ENCODE data around the gene HGF. TPM values are rescaled to one million over a fixed set of nuclear protein-coding genes. Genes with fewer than 3 reads are reported as not detected.

HGF gene
- total and polyA plus RNA-seq, 2 of the 8 experiments (the other 6 are each of a cell fraction or from before 2014, with no cell fraction given) = 0.05 to 0.60 TPM

DNA sequence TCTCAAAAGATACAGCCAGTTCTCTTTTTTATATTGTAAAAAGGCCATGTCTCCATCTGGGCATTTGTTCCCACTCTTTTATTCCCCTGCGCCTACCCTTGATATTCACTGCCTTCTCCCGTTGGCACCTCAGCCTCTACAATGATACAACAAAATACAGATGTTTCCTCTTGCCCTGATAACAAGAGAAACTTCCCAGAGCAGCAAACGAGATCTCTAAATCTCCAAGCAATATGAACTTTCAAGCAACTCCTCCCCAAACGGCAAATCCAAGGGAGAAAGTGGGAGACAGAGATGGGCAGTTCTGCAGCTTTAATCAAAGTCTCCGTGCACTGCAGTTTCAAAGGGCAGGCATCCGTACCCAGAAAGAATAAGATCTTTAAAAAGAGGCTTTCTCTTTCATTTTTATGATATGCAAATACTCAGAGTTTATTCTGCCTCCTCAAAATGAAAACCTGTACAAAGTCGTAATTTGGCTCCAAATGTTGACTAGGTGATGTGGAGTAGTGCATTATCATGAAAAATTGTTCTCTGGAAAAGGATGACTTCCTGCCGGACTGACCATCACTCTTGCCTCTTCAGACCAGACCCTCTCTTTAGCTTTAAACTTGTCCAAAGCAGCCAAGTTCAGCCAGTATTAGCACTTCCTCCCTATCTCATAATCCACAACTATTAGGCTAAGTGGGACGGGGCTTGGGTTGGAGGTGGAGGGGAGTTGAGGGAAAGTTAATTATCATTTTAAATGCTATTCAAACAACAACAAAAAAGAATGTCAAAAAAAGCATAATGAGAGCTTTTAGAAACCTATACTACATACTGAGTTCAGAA is 682 bp downstream of the HGF start:
- Histone ChIP-seq H3K4me1 (replicated peaks in 1 of 4; ENCODE audit: control insufficient read depth in 3 of 4, insufficient read depth in 4 of 4, low read length in 3 of 4) (peaks cover 0 to 11% (median 7%) of the 10 kb centered on the region in 4 experiments; a peak in 5 of 7 replicates), H4K5ac (ENCODE audit: insufficient read length, low read depth, low read length) (no peak overlapping the region), H4K8ac (ENCODE audit: extremely low read depth, insufficient read depth, low read length) (no peak overlapping the region), H2AFZ (ENCODE audit: low read length) (no peak overlapping the region), H3K4me3 (ENCODE audit: extremely low read depth in 1 of 4, insufficient read depth in 2 of 4, low read depth in 3 of 4, low read length in 4 of 4) (0 out of 8 replicates have a peak overlapping the region, but pooled peaks of 1 of the 4 experiments have one; percentile 1), H2BK20ac (ENCODE audit: low read length) (no peak overlapping the region), H3K9ac (replicated peaks in 1 of 4; ENCODE audit: extremely low read depth in 1 of 4, low read depth in 3 of 4, low read length in 3 of 4) (no peak overlapping the region), H2BK120ac (replicated peaks; ENCODE audit: low read depth, low read length) (no peak overlapping the region), H3K27ac (ENCODE audit: low read depth, low read length) (no peak overlapping the region), H4K91ac (replicated peaks; ENCODE audit: insufficient read length, low read length) (no peak overlapping the region), H2BK15ac (ENCODE audit: low read length) (no peak overlapping the region), H3K9me3 (ENCODE audit: insufficient read depth in 2 of 2, low read depth in 1 of 2, low read length in 1 of 2) (no peaks in the 10 kb centered on the region), H3K79me2 (ENCODE audit: control insufficient read depth in 1 of 2, insufficient read depth in 2 of 2, low read length in 2 of 2) (no peaks in the 10 kb centered on the region), H2BK5ac (ENCODE audit: low read depth, low read length) (no peak overlapping the region), H2BK12ac (ENCODE audit: low read depth, low read length) (no peak overlapping the region), H3K36me3 (ENCODE audit: control insufficient read depth in 2 of 4, insufficient read depth in 4 of 4, low read length in 3 of 4) (no peaks in the 10 kb centered on the region), H3K4ac (replicated peaks; ENCODE audit: insufficient read length, low read depth, low read length) (no peak overlapping the region), H3K56ac (replicated peaks; ENCODE audit: insufficient read length, low read depth, low read length) (no peak overlapping the region), H2AK5ac (ENCODE audit: low read depth, low read length) (no peak overlapping the region), H3K23ac (ENCODE audit: insufficient read length) (no peak overlapping the region), H3K4me2 (ENCODE audit: insufficient read depth in 1 of 2, low read depth in 2 of 2, low read length in 2 of 2) (peak overlapping the region in 1 of 2 experiments; percentile 60; a peak in 2 of 4 replicates), H3K14ac (ENCODE audit: insufficient read length) (no peak overlapping the region), H4K20me1 (replicated peaks in 1 of 2; ENCODE audit: control insufficient read depth in 1 of 2, insufficient read depth in 2 of 2, low read length in 2 of 2) (no peaks in the 10 kb centered on the region), H3K79me1 (ENCODE audit: low read depth, low read length) (no peaks in the 10 kb centered on the region), H3K18ac (ENCODE audit: extremely low read depth, low read length) (no peak overlapping the region; the same call in 1 of the 2 replicates), H3K23me2 (ENCODE audit: low read depth, low read length) (no peaks in the 10 kb centered on the region), H3K27me3 (replicated peaks in 1 of 4; ENCODE audit: control insufficient read depth in 3 of 4, extremely low read depth in 1 of 4, insufficient read depth in 3 of 4, low read length in 3 of 4) (no peaks in the 10 kb centered on the region)
- 72% methylated on average over 9 of the region's 9 CpGs; no CpG with 5 or more reads in 1 of the 2 experiments for WGBS, 2 experiments (ENCODE audit: extremely low coverage in 1 of 2, insufficient coverage in 1 of 2, insufficient read length in 1 of 2, insufficient replicate concordance in 2 of 2, low coverage in 1 of 2, low lambda C conversion rate in 2 of 2, missing lambda C conversion rate in 1 of 2)
- DNase-seq (ENCODE audit: low read depth in 1 of 2, low spot score in 2 of 2) (no peak), FAIRE-seq (no peak)
- ChIA-PET POLR2A (ENCODE audit: partially characterized antibody) (interaction anchor here (1.1 kb wide), 1 partner anchor 18 kb away, joined by 3 read pairs; no protein-coding TSS in a partner anchor), CTCF (ENCODE audit: partially characterized antibody) (interaction anchor here (0.7 to 2.7 kb wide), 4 partner anchors 20 to 187 kb away, joined by 3 to 6 read pairs (median 3); no protein-coding TSS in a partner anchor)
- TF ChIP-seq SIX5 (IDR thresholded peaks at IDR 0.05; ENCODE audit: low read depth, low read length) = no peak
- no peak for TF ChIP-seq PHF8 (conservative IDR thresholded peaks at IDR 0.05; ENCODE audit: low read depth, low read length)
- TF ChIP-seq, protein P1, sequence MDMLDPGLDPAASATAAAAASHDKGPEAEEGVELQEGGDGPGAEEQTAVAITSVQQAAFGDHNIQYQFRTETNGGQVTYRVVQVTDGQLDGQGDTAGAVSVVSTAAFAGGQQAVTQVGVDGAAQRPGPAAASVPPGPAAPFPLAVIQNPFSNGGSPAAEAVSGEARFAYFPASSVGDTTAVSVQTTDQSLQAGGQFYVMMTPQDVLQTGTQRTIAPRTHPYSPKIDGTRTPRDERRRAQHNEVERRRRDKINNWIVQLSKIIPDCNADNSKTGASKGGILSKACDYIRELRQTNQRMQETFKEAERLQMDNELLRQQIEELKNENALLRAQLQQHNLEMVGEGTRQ (IDR thresholded peaks at IDR 0.05; ENCODE audit: low read length) = no peak
- TF ChIP-seq SUZ12 (IDR thresholded peaks at IDR 0.05; ENCODE audit: low read length) = no peak
- no peak for TF ChIP-seq BACH1 (IDR thresholded peaks at IDR 0.05; ENCODE audit: low read length)
- TF ChIP-seq TAF1 (IDR thresholded peaks at IDR 0.05; ENCODE audit: low read depth, low read length) = no peak
- TF ChIP-seq SIRT6 (IDR thresholded peaks at IDR 0.05; ENCODE audit: low read length) = no peak
- TF ChIP-seq, protein P2, sequence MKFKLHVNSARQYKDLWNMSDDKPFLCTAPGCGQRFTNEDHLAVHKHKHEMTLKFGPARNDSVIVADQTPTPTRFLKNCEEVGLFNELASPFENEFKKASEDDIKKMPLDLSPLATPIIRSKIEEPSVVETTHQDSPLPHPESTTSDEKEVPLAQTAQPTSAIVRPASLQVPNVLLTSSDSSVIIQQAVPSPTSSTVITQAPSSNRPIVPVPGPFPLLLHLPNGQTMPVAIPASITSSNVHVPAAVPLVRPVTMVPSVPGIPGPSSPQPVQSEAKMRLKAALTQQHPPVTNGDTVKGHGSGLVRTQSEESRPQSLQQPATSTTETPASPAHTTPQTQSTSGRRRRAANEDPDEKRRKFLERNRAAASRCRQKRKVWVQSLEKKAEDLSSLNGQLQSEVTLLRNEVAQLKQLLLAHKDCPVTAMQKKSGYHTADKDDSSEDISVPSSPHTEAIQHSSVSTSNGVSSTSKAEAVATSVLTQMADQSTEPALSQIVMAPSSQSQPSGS (IDR thresholded peaks at IDR 0.05; ENCODE audit: low read length) = no peak
- no peak for TF ChIP-seq TAF7 (optimal IDR thresholded peaks at IDR 0.05; ENCODE audit: borderline replicate concordance, low read depth, low read length)
